Measurements from ENCODE around the gene LOXHD1. TPM values are rescaled to one million over a fixed set of nuclear protein-coding genes. Genes with fewer than 3 reads are reported as not detected.

Gene LOXHD1
- total RNA-seq, 1 experiment from 2014 or later = 25.5 TPM

GRCh38 chr18:46596119-46596518 is 60.9 kb downstream of the LOXHD1 start:
- no peak for TF ChIP-seq CTCF (conservative IDR thresholded peaks at IDR 0.05; ENCODE audit: low read depth, low read length)
- TF ChIP-seq EZH2 (IDR thresholded peaks at IDR 0.05; ENCODE audit: borderline replicate concordance, low read depth, low read length, poor library complexity, severe bottlenecking) = no peak
- BruUV-seq (replicated peaks) = no TSS peak
- POLR2A ChIA-PET (ENCODE audit: low non-redundant PET) = no interaction called here

GRCh38 chr18:46591783-46592391 is 65.1 kb downstream of the LOXHD1 start:
- H3K9me3 ChIP-seq (ENCODE audit: low read depth, low read length, poor library complexity, severe bottlenecking) = no peaks in the 10 kb centered on the region
- ChIA-PET POLR2A (ENCODE audit: low non-redundant PET) (no interaction called here), CTCF (no interaction called here)
- intact Hi-C loops (cut with micrococcal nuclease; ENCODE audit: unreplicated experiment) = no loop called here
- H3K27ac ChIP-seq (ENCODE audit: low read depth, low read length, poor library complexity, severe bottlenecking) = peak overlapping the region; percentile 26
- TF ChIP-seq CTCF (conservative IDR thresholded peaks at IDR 0.05; ENCODE audit: low read depth, low read length) = no peak
- TF ChIP-seq EZH2 (IDR thresholded peaks at IDR 0.05; ENCODE audit: borderline replicate concordance, low read depth, low read length, poor library complexity, severe bottlenecking) = no peak
- H3K4me3 ChIP-seq (ENCODE audit: low read depth, low read length, poor library complexity, severe bottlenecking) = no peak overlapping the region
- no TSS peak for BruUV-seq (replicated peaks)
- H3K4me1 ChIP-seq (ENCODE audit: insufficient read depth, low read length, poor library complexity, severe bottlenecking) = peaks cover 45% of the 10 kb centered on the region
- peak; percentile 47 for DNase-seq (ENCODE audit: low spot score)
- H3K27me3 ChIP-seq (replicated peaks; ENCODE audit: insufficient read depth, low read depth, low read length, poor library complexity) = no peaks in the 10 kb centered on the region
- peaks cover 10% of the 10 kb centered on the region for H3K36me3 ChIP-seq (ENCODE audit: insufficient read depth, low read length, poor library complexity, severe bottlenecking)

More at GRCh38 chr18:46596119-46596518, 60.9 kb downstream of the LOXHD1 start:
- Histone ChIP-seq H3K9me3 (ENCODE audit: low read depth, low read length, poor library complexity, severe bottlenecking) (peaks cover 5% of the 10 kb centered on the region), H3K36me3 (ENCODE audit: insufficient read depth, low read length, poor library complexity, severe bottlenecking) (no peaks in the 10 kb centered on the region), H3K4me3 (ENCODE audit: low read depth, low read length, poor library complexity, severe bottlenecking) (no peak overlapping the region), H3K27ac (ENCODE audit: low read depth, low read length, poor library complexity, severe bottlenecking) (peak overlapping the region; percentile 48), H3K4me1 (ENCODE audit: insufficient read depth, low read length, poor library complexity, severe bottlenecking) (peaks cover 31% of the 10 kb centered on the region), H3K27me3 (replicated peaks; ENCODE audit: insufficient read depth, low read depth, low read length, poor library complexity) (no peaks in the 10 kb centered on the region)
- DNase-seq (ENCODE audit: low spot score) = peak; percentile 62
- intact Hi-C loops (cut with micrococcal nuclease; ENCODE audit: unreplicated experiment) = no loop called here
- CTCF ChIA-PET = no interaction called here

GRCh38 chr18:46590103-46590502 is 66.9 kb downstream of the LOXHD1 start:
- BruUV-seq (replicated peaks) = no TSS peak
- TF ChIP-seq CTCF (conservative IDR thresholded peaks at IDR 0.05; ENCODE audit: low read depth, low read length) (no peak), EZH2 (IDR thresholded peaks at IDR 0.05; ENCODE audit: borderline replicate concordance, low read depth, low read length, poor library complexity, severe bottlenecking) (no peak)
- intact Hi-C loops (cut with micrococcal nuclease; ENCODE audit: unreplicated experiment) = no loop called here
- ChIA-PET CTCF (no interaction called here), POLR2A (ENCODE audit: low non-redundant PET) (no interaction called here)
- no peak overlapping the region for H3K27ac ChIP-seq (ENCODE audit: low read depth, low read length, poor library complexity, severe bottlenecking)
- peaks cover 10% of the 10 kb centered on the region for H3K36me3 ChIP-seq (ENCODE audit: insufficient read depth, low read length, poor library complexity, severe bottlenecking)
- peaks cover 34% of the 10 kb centered on the region for H3K4me1 ChIP-seq (ENCODE audit: insufficient read depth, low read length, poor library complexity, severe bottlenecking)
- no peaks in the 10 kb centered on the region for H3K9me3 ChIP-seq (ENCODE audit: low read depth, low read length, poor library complexity, severe bottlenecking)
- H3K27me3 ChIP-seq (replicated peaks; ENCODE audit: insufficient read depth, low read depth, low read length, poor library complexity) = no peaks in the 10 kb centered on the region
- no peak overlapping the region for H3K4me3 ChIP-seq (ENCODE audit: low read depth, low read length, poor library complexity, severe bottlenecking)
- peak; percentile 21 for DNase-seq (ENCODE audit: low spot score)
